ENCODE measurements around the gene TRIM25. TPM values are rescaled to one million over a fixed set of nuclear protein-coding genes. Genes with fewer than 3 reads are reported as not detected.

TRIM25 gene
- total and polyA plus RNA-seq, 2 of the 8 experiments (the other 6 are each of a cell fraction or from before 2014, with no cell fraction given), result 16.6 to 38.9 TPM

DNA sequence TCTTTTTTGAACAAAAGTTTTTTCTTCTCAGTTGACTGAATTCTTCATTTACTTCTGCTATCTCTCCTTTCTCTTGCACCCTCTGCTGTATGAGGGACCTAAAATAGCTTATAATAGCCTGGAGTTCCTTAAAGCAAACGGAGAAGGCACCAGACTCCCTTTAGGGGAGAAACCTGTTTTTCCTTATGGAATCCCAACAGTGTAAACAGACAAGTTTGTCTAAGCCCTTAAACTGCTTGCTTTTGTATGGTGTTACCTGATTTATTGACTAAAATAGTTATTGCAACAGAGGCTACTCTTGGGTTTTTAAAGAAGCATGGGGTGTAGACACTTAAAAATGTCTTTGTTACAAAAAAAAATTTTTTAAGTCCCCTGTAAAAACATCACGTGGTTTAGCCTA, 12.9 kb upstream of the TRIM25 start (continued):
- TF ChIP-seq KDM5A (IDR thresholded peaks at IDR 0.05; ENCODE audit: low read length) (no peak), TCF12 (IDR thresholded peaks at IDR 0.05; ENCODE audit: low read depth, low read length) (no peak), SUZ12 (IDR thresholded peaks at IDR 0.05; ENCODE audit: low read length) (no peak)
- TF ChIP-seq, protein P1, sequence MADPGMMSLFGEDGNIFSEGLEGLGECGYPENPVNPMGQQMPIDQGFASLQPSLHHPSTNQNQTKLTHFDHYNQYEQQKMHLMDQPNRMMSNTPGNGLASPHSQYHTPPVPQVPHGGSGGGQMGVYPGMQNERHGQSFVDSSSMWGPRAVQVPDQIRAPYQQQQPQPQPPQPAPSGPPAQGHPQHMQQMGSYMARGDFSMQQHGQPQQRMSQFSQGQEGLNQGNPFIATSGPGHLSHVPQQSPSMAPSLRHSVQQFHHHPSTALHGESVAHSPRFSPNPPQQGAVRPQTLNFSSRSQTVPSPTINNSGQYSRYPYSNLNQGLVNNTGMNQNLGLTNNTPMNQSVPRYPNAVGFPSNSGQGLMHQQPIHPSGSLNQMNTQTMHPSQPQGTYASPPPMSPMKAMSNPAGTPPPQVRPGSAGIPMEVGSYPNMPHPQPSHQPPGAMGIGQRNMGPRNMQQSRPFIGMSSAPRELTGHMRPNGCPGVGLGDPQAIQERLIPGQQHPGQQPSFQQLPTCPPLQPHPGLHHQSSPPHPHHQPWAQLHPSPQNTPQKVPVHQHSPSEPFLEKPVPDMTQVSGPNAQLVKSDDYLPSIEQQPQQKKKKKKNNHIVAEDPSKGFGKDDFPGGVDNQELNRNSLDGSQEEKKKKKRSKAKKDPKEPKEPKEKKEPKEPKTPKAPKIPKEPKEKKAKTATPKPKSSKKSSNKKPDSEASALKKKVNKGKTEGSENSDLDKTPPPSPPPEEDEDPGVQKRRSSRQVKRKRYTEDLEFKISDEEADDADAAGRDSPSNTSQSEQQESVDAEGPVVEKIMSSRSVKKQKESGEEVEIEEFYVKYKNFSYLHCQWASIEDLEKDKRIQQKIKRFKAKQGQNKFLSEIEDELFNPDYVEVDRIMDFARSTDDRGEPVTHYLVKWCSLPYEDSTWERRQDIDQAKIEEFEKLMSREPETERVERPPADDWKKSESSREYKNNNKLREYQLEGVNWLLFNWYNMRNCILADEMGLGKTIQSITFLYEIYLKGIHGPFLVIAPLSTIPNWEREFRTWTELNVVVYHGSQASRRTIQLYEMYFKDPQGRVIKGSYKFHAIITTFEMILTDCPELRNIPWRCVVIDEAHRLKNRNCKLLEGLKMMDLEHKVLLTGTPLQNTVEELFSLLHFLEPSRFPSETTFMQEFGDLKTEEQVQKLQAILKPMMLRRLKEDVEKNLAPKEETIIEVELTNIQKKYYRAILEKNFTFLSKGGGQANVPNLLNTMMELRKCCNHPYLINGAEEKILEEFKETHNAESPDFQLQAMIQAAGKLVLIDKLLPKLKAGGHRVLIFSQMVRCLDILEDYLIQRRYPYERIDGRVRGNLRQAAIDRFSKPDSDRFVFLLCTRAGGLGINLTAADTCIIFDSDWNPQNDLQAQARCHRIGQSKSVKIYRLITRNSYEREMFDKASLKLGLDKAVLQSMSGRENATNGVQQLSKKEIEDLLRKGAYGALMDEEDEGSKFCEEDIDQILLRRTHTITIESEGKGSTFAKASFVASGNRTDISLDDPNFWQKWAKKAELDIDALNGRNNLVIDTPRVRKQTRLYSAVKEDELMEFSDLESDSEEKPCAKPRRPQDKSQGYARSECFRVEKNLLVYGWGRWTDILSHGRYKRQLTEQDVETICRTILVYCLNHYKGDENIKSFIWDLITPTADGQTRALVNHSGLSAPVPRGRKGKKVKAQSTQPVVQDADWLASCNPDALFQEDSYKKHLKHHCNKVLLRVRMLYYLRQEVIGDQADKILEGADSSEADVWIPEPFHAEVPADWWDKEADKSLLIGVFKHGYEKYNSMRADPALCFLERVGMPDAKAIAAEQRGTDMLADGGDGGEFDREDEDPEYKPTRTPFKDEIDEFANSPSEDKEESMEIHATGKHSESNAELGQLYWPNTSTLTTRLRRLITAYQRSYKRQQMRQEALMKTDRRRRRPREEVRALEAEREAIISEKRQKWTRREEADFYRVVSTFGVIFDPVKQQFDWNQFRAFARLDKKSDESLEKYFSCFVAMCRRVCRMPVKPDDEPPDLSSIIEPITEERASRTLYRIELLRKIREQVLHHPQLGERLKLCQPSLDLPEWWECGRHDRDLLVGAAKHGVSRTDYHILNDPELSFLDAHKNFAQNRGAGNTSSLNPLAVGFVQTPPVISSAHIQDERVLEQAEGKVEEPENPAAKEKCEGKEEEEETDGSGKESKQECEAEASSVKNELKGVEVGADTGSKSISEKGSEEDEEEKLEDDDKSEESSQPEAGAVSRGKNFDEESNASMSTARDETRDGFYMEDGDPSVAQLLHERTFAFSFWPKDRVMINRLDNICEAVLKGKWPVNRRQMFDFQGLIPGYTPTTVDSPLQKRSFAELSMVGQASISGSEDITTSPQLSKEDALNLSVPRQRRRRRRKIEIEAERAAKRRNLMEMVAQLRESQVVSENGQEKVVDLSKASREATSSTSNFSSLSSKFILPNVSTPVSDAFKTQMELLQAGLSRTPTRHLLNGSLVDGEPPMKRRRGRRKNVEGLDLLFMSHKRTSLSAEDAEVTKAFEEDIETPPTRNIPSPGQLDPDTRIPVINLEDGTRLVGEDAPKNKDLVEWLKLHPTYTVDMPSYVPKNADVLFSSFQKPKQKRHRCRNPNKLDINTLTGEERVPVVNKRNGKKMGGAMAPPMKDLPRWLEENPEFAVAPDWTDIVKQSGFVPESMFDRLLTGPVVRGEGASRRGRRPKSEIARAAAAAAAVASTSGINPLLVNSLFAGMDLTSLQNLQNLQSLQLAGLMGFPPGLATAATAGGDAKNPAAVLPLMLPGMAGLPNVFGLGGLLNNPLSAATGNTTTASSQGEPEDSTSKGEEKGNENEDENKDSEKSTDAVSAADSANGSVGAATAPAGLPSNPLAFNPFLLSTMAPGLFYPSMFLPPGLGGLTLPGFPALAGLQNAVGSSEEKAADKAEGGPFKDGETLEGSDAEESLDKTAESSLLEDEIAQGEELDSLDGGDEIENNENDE (IDR thresholded peaks at IDR 0.05; ENCODE audit: insufficient replicate concordance, low read length), result no peak

Data from H1 (cell line).